GM21381 (cell line): ENCODE results near the gene SSNA1.

Source experiments
- ATAC-seq: cut with Tn5 transposase; IDR thresholded peaks from one replicate; pipeline ENCODE4 v1.9.1; 2021; ENCODE audit warnings: mild to moderate bottlenecking, moderate library complexity; ENCODE audit not compliant: unreplicated experiment

SSNA1 gene

DNA sequence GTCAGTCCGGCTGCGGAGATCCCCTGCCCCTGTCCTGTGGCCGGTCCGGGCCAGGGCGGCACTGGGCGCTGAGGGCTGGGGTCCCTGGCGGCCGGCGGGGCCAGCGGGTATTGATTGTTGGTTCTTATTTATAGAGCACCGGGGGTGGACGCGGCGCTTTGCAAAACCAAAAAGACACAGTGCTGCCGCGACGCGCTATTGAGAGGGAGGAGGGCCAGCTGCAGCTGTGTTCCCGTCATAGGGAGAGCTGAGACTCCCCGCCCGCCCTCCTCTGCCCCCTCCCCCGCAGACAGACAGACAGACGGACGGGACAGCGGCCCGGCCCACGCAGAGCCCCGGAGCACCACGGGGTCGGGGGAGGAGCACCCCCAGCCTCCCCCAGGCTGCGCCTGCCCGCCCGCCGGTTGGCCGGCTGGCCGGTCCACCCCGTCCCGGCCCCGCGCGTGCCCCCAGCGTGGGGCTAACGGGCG lies 21.2 kb upstream of the SSNA1 start:
- ATAC-seq: no peak

DNA sequence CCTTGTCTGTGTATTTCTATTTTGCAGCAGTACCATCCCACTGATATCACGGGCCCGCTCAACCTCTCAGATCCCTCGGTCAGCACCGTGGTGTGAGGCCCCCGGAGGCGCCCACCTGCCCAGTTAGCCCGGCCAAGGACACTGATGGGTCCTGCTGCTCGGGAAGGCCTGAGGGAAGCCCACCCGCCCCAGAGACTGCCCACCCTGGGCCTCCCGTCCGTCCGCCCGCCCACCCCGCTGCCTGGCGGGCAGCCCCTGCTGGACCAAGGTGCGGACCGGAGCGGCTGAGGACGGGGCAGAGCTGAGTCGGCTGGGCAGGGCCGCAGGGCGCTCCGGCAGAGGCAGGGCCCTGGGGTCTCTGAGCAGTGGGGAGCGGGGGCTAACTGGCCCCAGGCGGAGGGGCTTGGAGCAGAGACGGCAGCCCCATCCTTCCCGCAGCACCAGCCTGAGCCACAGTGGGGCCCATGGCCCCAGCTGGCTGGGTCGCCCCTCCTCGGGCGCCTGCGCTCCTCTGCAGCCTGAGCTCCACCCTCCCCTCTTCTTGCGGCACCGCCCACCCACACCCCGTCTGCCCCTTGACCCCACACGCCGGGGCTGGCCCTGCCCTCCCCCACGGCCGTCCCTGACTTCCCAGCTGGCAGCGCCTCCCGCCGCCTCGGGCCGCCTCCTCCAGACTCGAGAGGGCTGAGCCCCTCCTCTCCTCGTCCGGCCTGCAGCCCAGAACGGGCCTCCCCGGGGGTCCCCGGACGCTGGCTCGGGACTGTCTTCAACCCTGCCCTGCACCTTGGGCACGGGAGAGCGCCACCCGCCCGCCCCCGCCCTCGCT lies 20.5 kb upstream of the SSNA1 start:
- no peak for ATAC-seq

DNA sequence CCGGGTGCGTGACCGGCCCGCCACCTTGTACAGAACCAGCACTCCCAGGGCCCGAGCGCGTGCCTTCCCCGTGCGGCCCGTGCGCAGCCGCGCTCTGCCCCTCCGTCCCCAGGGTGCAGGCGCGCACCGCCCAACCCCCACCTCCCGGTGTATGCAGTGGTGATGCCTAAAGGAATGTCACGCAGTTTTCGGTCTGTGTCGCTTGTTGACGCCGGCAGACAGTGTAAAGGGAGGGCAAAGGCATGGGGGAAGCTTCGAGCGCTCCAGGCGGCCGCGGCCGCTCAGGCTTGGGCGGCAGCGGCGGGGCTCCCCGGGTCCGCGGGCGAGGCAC lies 19.9 kb upstream of the SSNA1 start:
- no peak for ATAC-seq

DNA sequence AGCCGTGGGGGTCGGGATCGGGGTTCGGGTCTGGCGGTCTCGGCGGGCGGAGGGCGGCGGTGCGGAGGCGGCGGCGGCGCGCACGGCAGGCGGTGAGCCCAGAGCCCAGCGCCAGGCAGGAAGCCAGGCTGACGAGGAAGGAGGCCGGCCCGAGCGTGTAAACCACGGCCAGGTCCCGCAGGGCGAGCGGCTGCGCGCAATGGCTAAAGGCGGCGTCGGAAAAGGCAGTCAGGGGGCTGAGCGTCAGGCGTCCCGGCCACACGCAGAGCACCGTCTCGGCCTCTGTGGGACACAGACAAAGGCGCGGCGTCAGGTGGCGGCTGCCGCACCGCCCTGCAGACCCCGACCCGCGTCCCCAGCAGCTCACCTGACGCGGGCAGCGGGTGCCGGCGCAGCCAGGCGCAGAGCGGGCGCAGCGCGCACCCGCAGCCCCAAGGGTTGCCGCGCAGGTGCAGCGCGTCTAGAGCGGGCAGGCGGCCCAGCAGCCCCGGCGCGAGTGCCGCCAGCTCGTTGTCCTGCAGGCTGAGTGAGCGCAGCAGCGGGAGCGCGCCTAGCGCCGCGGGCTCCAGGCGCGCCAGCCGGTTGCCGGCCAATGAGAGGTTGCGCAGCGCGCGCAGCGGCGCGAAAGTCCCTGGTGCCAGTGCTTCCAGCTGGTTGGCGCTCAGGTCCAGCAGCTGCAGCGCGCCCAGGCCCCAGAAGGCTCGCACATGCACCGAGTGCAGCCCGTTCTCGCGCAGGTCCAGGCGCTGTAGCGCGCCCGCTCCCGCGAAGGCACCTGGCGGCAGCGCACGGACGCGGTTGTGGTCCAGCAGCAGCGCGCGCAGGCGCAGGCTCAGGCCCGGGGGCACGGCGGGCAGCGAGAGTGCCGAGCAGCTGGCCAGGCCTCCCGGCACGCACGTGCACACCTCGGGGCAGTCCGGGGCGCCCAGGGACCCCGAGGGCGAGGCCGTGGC lies 19.3 kb upstream of the SSNA1 start:
- ATAC-seq: no peak

DNA sequence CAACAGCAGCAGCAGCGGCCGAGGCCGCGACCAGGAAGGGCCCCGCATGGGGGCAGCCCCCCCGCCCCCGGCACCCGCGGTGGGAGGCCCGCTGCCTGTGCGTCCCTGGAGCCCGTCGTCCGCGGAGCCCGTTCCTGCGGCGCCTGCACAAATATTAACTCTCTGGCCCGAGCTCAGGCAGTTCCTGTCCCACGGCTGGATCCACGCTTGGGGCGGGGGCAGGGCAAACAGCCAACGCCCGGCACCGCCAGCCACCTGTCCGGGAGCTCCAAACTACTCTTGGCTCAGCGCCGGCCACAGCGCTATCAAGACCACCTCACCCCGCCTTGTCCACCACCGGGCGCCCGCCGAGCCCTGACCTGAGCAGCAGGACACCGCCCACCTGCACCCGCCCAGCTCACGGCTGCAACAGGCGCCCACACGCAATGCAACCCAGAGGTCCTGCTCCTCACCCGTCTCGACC lies 18.5 kb upstream of the SSNA1 start, which contains the start of gene LRRC26:
Gene LRRC26 (minus strand): TSS at position 156 of the 463 bp plus-strand sequence. CDS start 108 bp downstream, at position 48.
- no peak for ATAC-seq

DNA sequence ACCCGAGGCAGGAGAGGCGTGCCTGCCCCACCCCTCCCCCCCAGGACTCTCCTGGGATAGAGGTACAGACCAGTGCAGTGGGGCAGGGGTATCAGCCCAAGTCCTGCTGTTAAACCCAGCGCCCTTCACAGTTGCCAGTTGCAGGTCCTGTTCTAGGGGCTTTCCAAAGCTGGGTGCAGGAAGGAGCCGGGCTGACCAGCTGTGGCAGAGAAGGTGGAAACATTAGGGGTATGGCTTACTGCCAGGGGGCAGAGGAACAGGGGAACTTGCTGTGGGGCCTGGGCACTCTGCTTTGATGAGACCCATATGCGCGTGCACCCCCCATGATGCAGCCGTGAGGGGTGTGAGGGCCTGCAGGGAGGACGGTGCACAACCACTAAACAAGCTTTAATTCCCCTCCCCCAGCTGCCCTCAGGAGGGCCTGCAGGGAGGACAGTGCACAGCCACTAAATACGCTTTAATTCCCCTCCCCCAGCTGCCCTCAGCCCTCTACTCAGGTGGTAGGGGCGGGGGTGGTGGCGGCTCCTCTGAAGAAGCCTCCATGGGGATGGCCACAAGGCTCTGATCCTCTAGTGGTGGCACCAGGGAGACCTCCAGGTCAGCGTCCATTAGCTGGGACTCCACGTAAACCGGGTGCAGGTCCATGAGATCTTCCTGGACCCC lies 17.9 kb upstream of the SSNA1 start:
- no peak for ATAC-seq

DNA sequence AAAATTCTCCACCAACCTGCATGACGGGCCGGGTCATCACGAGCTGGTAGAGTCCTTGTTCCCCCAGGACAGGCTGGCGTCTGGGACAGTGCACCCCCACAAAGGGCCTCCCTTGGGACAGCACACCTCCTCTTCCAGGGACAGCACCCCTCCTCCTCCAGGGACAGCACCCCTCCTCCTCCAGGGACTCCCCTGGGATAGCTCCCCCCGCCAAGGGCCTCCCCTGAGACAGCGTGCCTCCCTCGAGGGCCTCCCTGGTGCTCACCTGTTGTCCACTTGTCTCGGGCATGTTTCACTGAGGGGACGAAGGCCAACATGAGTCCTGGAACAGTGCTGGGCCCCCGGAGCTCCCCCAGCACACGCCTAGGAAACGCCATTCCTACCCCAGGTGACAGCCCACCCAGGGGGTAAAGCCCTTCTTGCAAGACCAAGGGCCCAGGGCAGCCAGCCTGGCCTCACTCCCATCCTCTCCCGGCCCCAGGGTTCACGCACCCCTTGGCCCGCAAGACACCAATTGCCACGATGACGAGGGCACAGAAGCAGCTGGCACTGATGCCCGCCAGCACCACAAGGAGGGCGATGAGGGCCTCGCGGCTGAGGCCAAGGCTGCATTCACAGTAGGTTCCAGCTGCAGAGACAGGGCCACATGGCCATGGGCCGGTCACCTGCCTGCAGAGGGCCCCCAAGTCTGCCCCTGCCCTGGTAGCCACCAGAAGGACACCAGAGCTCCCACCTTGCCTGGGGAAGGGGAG lies 17.2 kb upstream of the SSNA1 start:
- ATAC-seq: no peak

DNA sequence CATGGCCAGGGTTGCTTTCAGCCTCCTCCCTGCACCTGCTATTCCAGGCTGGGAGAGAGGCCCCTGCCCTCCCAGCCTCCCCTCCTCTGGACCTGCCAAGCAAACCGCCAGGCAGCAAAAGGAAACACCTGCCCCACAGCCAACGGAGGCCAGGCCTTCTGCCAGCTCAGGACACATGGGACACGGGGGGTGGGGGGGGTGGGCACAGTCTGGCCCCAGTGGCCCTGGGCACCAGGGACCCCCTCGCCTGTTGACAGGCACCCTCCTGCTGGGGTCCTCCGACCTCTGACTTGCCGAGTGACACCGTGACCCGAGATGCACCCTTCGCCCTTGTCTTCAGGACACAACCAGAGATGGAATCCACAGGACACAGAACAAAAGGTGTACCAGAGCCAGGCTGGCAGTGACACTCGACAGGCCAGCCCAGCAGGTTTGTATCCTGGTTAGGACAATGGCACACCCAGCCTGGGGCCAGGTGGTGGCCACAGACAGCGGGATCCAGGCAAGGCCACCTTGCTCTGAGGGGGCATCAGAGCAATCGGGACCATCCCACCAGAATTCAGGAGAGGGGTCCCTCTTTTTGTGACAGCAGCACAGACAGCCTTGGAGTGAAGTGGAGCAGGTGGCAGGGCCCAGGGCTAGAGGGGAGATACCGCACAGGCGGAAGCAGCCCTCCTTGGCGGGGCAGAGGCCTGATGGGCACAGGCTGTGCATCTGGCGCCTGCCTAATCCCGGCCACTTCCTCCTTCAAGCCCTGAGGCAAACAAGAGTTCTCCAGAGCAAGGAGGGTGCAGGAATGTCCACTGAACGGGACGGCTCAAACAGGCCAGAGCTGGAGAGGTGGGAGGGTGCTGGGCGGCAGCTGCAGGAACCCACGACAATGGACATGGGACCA lies 15.3 kb upstream of the SSNA1 start:
- ATAC-seq: no peak

DNA sequence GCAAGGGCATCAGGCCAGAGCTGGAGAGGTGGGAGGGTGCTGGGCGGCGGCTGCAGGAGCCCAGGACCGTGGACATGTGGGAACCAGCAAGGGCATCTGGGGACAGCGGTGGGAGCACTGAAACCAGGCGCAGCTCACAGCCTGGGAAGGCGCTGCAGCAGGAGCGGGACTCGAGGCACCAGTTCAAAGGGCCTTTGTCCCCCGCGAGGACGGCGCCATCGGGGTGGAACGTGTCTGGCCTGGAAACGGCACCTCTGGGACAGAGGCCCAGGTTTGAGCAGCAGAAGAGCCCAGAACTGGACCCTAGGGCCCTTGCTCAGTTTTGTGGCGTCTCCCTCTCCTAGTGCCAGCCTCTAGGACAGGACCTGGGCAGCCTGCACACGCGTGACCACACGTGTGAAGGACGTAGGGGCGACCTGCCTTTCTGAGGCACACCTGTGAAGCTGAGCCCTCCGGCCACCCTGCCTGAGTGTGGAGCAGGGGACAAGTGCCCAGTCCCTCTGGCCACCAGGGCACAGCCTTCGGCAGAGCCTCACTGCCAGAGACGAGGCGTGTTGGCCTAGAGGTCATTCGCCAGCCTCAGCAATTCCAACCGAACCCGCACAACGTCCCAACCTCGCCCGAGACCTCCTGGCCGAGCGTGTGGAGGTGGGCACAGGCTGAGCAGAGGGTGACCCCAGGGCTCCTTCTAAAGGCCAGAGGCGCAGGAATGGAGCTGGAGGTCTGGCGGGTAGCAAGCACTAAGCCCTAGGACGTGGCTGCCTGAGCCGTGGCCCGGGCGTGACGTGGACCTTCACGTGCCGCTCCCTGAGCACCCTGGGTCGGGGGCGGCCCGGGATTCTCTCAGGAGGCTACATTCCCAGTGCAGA lies 14.4 kb upstream of the SSNA1 start:
- no peak for ATAC-seq

DNA sequence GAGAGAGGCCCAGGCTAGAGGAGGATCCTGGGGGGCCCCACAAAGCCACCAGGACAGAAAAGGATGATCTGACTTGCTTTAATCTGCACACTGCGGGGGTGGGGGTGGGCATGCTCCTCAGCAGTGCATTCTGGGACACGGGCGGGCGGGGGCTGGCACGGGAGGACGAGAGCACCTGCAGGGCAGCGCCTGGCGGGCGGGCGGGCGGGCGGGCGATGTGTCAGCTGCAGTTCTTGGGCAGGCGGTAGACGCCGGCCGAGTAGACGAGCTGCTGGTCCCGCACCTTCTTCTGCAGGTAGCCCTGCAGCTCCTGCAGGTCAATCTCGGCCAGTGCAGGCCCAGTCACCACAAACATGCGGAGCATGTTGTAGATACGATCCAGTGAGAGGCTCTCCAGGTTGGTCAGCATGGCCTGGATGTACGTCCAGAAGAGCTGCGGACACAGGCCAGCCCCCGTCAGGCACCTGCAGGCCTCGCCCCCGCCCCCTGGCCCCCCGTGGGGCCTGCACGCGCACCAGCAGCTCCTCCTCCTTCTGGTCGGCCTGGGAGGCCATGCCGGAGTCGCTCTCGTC lies 13.7 kb upstream of the SSNA1 start:
- ATAC-seq: no peak

DNA sequence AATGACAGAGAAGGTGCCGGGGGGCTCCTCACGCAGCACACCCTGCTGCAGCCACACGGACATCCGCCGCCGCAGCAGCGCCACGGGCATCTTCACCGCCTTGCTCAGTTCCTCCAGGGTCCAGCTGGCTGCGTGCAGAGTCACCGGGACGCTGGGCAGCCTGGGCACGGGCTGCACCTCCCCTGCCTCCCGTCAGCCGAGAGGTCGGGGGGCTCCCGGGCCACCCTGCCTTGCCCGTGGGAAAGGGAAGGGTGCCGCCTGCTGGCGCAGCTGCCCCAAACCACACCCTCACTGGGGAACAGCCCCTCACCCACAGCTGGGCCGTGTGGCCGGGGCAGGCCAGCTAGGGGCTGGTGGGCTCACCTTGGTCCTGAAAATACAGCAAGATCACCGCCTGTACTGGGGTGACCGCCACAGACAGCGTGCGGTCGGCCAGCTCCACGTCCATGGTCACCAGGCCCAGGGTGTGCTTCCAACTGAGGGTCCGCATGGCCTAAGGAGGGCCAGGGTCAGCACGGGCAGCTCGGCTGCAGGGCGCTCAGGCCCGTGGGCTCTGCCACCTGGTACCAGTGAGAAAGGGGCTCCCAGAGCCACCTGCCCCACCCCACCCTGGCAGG lies 13.0 kb upstream of the SSNA1 start:
- no peak for ATAC-seq

DNA sequence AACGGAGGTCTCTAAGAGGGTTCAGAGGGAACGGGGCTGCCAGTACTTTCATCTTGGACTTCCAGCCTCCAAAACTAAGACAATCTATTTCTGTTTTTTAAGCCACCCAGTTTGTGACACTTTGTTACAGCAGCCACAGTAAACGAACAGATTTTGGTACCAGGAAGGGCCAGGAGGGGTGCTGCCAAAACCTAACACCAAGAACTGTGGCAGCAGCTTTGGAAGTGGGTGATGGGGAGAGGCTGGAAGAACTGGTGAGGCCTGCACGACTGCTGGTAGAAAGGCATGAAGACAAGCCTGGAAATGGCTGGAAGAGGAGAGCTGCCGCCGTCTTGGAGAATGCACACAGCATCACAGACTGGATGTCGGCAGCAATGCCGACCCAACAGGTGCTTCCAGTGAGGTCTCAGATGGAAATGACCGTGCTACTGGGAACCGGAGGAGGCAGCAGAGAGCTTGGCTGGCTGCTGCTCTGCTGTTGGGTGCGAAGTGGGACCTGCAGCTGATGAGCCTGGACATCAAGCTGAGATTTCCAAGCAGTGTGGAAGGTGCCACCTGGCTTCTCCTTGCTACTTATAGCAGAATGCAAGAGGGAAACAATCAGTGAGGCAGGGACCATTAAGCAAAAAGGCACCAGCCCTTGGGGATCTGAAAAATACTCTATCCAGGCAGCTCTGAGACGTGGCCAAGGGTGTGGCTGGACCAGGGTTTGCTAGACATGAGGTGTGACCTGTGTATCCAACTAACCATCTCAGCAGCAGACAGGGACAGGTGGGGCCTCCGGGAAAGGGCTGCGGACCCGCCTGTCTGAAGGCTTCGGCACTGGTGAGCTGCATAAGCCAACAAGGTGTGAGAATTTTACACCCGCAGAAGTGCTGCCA lies 11.9 kb upstream of the SSNA1 start:
- no peak for ATAC-seq

DNA sequence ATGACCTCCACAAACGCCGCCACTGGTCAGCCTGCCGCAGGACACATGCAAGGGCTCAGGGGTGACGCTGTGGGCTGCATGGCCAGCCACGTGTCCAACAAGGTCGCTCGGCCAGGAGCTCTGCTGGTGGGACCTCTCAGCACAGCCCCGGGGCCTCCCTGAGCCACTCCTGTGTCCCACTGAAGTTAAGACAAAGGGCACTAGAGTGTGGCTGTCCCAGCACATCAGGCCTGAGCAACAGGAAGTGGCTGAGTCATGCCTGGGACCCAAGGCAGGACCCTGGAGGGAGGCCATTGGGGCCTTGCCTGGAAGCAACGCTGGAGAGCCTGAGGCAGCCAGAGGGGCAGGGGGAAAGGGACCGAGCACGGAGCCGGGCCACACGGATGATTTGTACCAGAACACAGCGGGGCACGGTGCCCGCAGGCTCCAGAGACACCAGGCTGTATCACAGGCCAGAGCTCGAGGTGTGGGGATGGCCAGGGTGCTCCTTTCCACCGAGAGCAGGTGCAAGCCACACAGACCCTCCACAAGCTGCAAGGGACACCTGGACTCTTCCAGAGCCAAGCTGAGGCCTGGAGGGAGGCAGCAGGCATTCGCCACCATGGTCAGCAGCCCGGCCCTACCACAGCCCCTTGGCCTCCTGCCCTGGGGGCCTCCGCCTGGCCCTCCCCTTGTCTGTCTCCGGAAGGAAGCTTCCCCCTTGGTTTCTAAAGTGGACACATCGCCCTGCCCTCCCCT lies 10.1 kb upstream of the SSNA1 start:
- no peak for ATAC-seq

DNA sequence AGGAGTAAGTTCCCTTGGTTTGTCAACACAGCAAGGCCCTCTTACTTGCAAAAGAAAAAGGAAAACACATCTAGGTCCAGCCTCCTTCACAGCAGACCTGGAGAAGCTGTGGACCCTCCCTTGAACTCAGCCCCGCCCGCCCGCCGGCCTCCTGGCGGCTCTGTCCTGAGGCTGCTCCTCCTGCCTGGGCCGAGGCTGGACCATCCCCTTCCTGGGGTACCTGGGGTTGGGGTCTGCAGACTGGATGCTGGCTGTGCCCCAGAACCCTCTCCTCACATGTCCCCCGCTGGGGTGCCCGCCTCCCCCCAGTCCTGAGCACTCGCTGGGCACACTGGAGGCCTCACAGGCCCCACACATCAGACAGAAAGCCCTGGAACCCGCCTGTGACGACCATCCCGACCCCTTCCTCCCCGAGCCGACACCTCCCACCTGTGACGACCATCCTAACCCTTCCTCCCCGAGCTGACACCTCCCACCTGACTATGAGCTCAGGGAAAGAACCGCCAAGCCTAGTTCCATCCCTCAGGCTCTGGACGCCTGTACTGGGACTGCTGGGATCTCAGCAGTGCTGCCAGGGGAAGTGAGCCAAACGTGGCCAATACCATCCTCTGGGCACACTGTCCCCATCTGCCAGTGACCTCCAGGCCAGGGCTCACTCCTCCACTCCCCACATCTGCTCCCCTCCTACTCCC lies 9.4 kb upstream of the SSNA1 start:
- no peak for ATAC-seq

DNA sequence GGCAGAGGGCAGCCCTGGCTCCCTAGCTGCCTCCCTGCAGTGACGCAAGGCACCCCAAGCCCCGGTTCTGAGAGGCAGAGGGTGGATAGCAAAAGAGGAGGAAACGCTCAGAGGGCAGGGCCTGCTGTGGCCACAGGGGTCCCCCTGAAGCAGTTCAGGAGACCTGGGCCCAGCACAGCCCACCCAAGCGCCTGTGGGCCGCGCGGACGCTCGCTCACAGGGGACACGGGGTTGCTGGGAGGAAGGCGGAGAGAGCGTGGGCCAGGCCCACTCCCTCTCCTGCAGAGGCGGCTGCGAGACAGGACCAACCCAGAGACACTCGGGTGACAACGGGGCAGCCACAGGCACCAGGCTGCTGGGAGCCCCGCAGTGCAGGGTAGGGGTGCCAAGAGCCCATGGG lies 8.7 kb upstream of the SSNA1 start:
- no peak for ATAC-seq
